AG04449 (cell line): ENCODE measurements around the gene STT3B.

Experiments used
- CTCF ChIA-PET: fragments of 350-600 bp; formaldehyde crosslinking; extraction: SDS; loops from one replicate; lab custom pipeline; 2021; ENCODE audit warnings: antibody characterized with exemption; lab: Yijun Ruan, JAX
- POLR2A ChIA-PET: fragments of 400-600, 350-600 bp; formaldehyde crosslinking; extraction: SDS; loops from one replicate; lab custom pipeline; 2020; ENCODE audit warnings: antibody characterized with exemption, inconsistent platforms; lab: Yijun Ruan, JAX
- DNase-seq: peaks from one replicate; pipeline ENCODE4 v3.0.0-alpha.2; 2010; ENCODE audit warnings: low read depth, low spot score
- H3K4me3 ChIP-seq: 2 replicates; pipeline ENCODE4 v1.5.1; 2011; ENCODE audit warnings: low read depth, mild to moderate bottlenecking, control low read depth, low read length
- CTCF ChIP-seq: IDR thresholded peaks from one replicate; pipeline ENCODE4 v1.5.1; 2011; ENCODE audit warnings: mild to moderate bottlenecking, moderate library complexity, low read length, control low read depth, inconsistent platforms; ENCODE audit not compliant: insufficient read depth; ENCODE audit errors: missing control alignments

STT3B gene

GRCh38 chr3:31571325-31571724 lies 38.6 kb downstream of the STT3B start:
- ChIA-PET CTCF (interaction anchor here (1.5 to 2.8 kb wide), 2 partner anchors 20 kb away, joined by 3 to 12 read pairs; no protein-coding TSS in a partner anchor), POLR2A (no interaction called here)
- TF ChIP-seq CTCF = no peak
- no peak overlapping the region for H3K4me3 ChIP-seq
- no peak for DNase-seq

GRCh38 chr3:31572236-31573004 lies 39.7 kb downstream of the STT3B start:
- ChIA-PET CTCF (interaction anchor here (0.9 to 1.5 kb wide), 2 partner anchors 21 to 196 kb away, joined by 3 read pairs; no protein-coding TSS in a partner anchor), POLR2A (no interaction called here)
- no peak overlapping the region for H3K4me3 ChIP-seq
- TF ChIP-seq CTCF = no peak
- no peak for DNase-seq

GRCh38 chr3:31573036-31573779 lies 40.5 kb downstream of the STT3B start:
- POLR2A ChIA-PET = no interaction called here
- no peak for DNase-seq
- CTCF ChIA-PET = interaction anchor here (0.9 to 1.5 kb wide), 2 partner anchors 22 to 196 kb away, joined by 3 read pairs; no protein-coding TSS in a partner anchor
- no peak for TF ChIP-seq CTCF
- H3K4me3 ChIP-seq = no peak overlapping the region

- H3K4me3 ChIP-seq = no peak overlapping the region
- no peak for DNase-seq
- ChIA-PET CTCF (interaction anchor here (1.4 kb wide), 1 partner anchor 193 kb away, joined by 3 read pairs; no protein-coding TSS in a partner anchor), POLR2A (no interaction called here)
- no peak for TF ChIP-seq CTCF
Measured at GRCh38 chr3:31575448-31575847, 42.7 kb downstream of the STT3B start.

- TF ChIP-seq CTCF = no peak
- no peak for DNase-seq
- POLR2A ChIA-PET = no interaction called here
- H3K4me3 ChIP-seq = no peak overlapping the region
- CTCF ChIA-PET = no interaction called here
Measured at GRCh38 chr3:31576521-31576920, 43.8 kb downstream of the STT3B start.

GRCh38 chr3:31577232-31577631 lies 44.5 kb downstream of the STT3B start:
- no peak overlapping the region for H3K4me3 ChIP-seq
- CTCF ChIA-PET = no interaction called here

More at GRCh38 chr3:31577232-31577631, 44.5 kb downstream of the STT3B start:
- no peak for DNase-seq
- TF ChIP-seq CTCF = no peak
- POLR2A ChIA-PET = no interaction called here
